Measurements from ENCODE around the gene SEC22A.

Gene SEC22A

DNA sequence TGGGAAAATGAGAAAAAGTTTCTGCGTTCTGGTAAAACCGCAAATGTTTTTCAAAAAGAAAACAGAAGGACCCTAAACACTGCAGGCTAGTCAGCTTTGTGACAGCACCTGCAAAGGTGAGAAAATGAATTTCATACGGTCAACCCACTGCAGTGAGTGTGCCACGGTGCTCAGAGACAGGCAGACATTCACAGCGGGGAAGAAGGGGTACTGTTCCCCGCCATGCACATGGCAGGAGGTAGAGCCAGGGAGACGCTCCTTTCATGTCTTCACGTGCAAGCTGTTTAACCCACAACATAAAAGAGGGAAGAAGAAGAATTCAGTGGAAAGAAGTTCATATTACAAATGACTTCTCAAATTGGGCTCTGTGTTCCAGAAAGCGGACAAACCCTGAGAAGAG is 109.5 kb downstream of the SEC22A start:
- Histone ChIP-seq H3K4me3 (ENCODE audit: low read length) (no peak overlapping the region), H3K4me1 (ENCODE audit: control insufficient read depth, insufficient read depth, low read length) (no peaks in the 10 kb centered on the region), H3K36me3 (ENCODE audit: control insufficient read depth, insufficient read depth, low read length, severe bottlenecking) (no peaks in the 10 kb centered on the region), H3K27me3 (replicated peaks; ENCODE audit: control insufficient read depth, insufficient read depth, low read length) (peaks cover 63% of the 10 kb centered on the region), H3K9me3 (ENCODE audit: control insufficient read depth, low read length) (no peaks in the 10 kb centered on the region), H3K9ac (ENCODE audit: low read length) (no peak overlapping the region)
- DNase-seq (ENCODE audit: low read depth): no peak

DNA sequence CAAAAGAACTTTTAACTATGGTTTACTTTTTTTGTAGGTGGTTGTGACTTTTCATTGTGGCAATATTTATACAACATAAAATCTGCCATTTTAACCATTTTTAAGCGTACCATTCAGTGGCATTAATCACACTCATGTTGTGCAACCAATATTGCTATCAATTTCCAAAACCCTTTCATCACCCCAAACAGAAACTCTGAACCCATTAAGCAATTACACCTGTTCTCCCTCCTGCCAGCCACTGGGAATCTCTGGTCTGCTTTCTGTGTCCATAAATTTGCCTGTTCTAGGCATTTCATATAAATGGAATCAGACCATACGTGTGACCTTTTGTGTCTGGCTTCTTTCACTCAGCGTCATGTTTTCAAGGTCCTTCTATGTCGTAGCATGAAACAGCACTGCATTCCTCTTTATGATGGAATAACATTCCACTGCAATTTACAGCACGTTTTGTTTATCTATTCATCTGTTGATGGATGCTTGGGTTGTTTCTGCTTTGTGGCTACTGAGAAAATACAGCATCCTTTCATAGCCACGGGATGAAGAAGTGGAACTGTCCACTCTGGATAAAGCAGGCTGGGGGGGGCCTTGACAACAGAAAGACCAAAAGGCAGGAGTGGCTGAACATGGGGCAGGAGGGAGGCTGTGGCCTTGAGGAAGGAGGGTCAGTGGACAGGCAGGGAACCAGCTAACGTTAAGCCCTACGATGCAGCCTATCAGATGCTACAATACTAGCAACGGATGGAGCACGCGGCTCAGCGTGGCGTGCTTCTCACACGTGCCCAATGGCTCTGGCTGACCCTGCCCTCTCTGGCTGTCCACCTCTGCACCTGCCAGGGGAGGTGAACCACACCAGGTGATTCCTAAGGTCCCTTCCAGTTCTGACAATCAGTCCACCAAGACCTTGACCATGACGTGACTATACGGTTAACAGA is 110.9 kb downstream of the SEC22A start:
- peaks cover 67% of the 10 kb centered on the region for H3K27me3 ChIP-seq (replicated peaks; ENCODE audit: control insufficient read depth, insufficient read depth, low read length)
- DNase-seq (ENCODE audit: low read depth): no peak

DNA sequence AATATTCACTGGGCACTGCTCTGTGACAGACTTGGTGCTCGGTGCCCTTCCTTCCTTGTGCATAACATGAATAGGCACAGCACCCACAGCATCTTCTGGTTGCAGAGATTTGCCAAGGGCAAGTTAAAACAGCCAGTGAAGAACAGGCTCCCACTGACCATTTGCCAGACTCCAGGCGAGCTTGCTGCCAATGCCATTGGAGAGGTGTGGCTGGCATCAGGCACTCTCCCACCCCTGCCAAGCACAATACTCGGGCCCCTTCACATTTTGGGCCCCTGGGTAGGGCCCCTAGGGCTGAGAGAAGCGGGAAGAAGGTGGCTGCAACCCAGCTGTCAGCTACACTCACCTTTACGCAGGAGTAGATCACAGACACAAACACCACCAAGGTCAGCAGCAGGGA is 112.1 kb downstream of the SEC22A start:
- no peaks in the 10 kb centered on the region for H3K4me1 ChIP-seq (ENCODE audit: control insufficient read depth, insufficient read depth, low read length)
- H3K36me3 ChIP-seq (ENCODE audit: control insufficient read depth, insufficient read depth, low read length, severe bottlenecking): no peaks in the 10 kb centered on the region
- H3K9me3 ChIP-seq (ENCODE audit: control insufficient read depth, low read length): no peaks in the 10 kb centered on the region
- no peak for DNase-seq (ENCODE audit: low read depth)
- H3K9ac ChIP-seq (ENCODE audit: low read length): no peak overlapping the region
- H3K4me3 ChIP-seq (ENCODE audit: low read length): no peak overlapping the region
- peaks cover 73% of the 10 kb centered on the region for H3K27me3 ChIP-seq (replicated peaks; ENCODE audit: control insufficient read depth, insufficient read depth, low read length)

More for the DNA sequence above, 110.9 kb downstream of the SEC22A start:
- H3K4me1 ChIP-seq (ENCODE audit: control insufficient read depth, insufficient read depth, low read length): no peaks in the 10 kb centered on the region
- H3K9me3 ChIP-seq (ENCODE audit: control insufficient read depth, low read length): no peaks in the 10 kb centered on the region
- H3K9ac ChIP-seq (ENCODE audit: low read length): no peak overlapping the region
- H3K36me3 ChIP-seq (ENCODE audit: control insufficient read depth, insufficient read depth, low read length, severe bottlenecking): no peaks in the 10 kb centered on the region
- H3K4me3 ChIP-seq (ENCODE audit: low read length): no peak overlapping the region

DNA sequence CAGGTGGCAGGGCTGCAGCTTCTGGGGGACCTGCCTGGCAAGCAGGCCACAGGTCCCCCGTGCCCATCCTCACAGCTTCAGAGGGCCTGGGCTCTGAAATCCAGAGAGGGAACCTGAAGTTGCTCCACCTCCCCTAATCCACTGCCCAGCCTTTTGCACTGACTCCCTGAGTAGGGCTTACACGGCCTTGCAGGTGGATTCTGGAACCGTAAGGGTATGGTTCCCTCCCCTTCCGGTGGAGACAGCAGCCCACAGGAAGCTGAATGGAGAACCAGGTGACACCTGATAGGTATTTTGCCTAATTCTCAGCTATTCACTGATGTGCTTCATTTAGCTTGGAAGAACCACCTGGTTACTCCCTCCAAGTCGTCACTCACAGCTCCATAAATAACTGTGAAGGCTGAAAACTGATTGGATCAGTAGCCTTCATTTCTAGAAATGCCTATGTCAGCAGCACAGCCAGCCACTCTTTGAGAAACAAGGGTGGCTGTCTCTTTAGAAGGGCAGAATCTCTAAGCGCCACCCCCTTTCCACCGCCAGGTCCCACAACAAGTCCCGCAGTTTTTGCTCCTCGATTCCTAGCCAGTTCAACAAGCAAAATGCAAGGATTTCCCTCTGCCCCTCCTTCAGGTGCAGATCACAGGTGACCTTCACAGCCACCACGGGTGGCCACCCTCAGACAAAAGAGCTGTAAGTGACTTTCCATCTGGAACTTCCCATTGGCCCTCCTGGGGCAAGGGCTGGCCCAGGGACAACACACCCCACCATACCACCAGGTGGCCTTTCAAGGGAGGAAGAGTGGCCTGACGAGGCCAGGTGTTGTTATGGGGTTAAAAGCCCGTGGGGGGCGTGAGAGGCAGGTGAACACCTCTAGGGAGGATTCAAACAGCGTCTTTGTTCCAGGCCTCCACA is 112.9 kb downstream of the SEC22A start:
- no peak overlapping the region for H3K9ac ChIP-seq (ENCODE audit: low read length)
- DNase-seq (ENCODE audit: low read depth): no peak
- H3K9me3 ChIP-seq (ENCODE audit: control insufficient read depth, low read length): no peaks in the 10 kb centered on the region
- no peak overlapping the region for H3K4me3 ChIP-seq (ENCODE audit: low read length)
- no peaks in the 10 kb centered on the region for H3K4me1 ChIP-seq (ENCODE audit: control insufficient read depth, insufficient read depth, low read length)
- H3K36me3 ChIP-seq (ENCODE audit: control insufficient read depth, insufficient read depth, low read length, severe bottlenecking): no peaks in the 10 kb centered on the region
- H3K27me3 ChIP-seq (replicated peaks; ENCODE audit: control insufficient read depth, insufficient read depth, low read length): peaks cover 70% of the 10 kb centered on the region

DNA sequence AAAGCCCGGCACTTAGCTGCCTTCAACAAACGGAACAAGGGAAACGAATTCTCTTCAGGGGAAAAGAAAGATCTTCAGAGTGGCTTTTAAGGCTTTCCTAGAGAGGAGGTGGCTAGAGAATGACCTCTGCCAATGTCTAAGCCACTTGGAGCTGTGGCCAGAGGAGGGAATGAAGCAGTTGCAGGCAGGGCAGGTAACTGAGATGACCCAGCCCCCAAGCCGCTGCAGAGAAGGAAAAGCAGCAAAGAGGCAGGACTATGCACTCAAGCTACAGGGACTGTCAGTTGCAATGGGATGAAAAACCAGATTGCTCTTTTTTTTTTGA is 113.5 kb downstream of the SEC22A start:
- peaks cover 69% of the 10 kb centered on the region for H3K27me3 ChIP-seq (replicated peaks; ENCODE audit: control insufficient read depth, insufficient read depth, low read length)
- no peaks in the 10 kb centered on the region for H3K4me1 ChIP-seq (ENCODE audit: control insufficient read depth, insufficient read depth, low read length)
- no peaks in the 10 kb centered on the region for H3K9me3 ChIP-seq (ENCODE audit: control insufficient read depth, low read length)
- H3K4me3 ChIP-seq (ENCODE audit: low read length): no peak overlapping the region
- no peak overlapping the region for H3K9ac ChIP-seq (ENCODE audit: low read length)
- DNase-seq (ENCODE audit: low read depth): no peak
- no peaks in the 10 kb centered on the region for H3K36me3 ChIP-seq (ENCODE audit: control insufficient read depth, insufficient read depth, low read length, severe bottlenecking)

DNA sequence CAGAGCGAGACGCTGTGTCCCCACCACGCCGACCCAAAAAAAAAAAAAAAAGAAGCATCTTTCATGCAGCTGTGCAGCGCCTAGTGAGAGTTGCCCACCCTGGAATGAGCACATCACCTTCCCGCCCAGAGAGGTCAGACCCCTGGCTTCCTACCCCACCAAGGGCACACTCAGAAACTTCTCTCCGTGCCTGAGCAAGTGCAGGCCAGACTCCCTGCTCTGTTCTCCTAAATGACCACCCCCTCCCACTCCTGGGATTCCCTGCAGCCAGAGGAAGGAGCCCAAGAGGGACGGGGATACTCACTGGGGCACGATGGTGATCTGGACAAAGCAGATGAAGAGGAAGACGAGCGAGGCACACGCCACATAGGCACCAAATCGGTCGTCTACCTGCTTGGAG is 116.0 kb downstream of the SEC22A start:
- Histone ChIP-seq H3K4me3 (ENCODE audit: low read length) (no peak overlapping the region), H3K27me3 (replicated peaks; ENCODE audit: control insufficient read depth, insufficient read depth, low read length) (peaks cover 77% of the 10 kb centered on the region), H3K4me1 (ENCODE audit: control insufficient read depth, insufficient read depth, low read length) (no peaks in the 10 kb centered on the region), H3K36me3 (ENCODE audit: control insufficient read depth, insufficient read depth, low read length, severe bottlenecking) (no peaks in the 10 kb centered on the region), H3K9ac (ENCODE audit: low read length) (no peak overlapping the region), H3K9me3 (ENCODE audit: control insufficient read depth, low read length) (no peaks in the 10 kb centered on the region)
- DNase-seq (ENCODE audit: low read depth): no peak

DNA sequence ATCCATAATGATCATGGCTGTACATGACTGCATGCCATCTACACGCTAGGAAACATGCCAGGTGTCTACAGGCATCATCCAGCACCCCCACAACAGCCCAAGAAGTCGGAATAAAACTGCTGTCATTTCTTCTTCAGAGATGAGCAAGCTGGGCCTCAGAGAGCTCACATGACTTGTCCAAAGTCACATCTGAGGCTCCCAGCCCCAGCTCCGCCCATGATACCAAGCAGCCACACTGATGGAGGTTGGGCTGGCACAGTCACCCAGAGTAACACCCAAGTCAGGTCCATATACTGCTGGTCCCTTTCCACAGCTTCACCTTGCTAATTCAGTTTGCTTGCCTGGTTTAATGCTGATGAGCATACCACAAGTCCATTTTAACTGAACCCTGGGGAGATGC is 116.6 kb downstream of the SEC22A start:
- H3K4me3 ChIP-seq (ENCODE audit: low read length): no peak overlapping the region
- no peaks in the 10 kb centered on the region for H3K9me3 ChIP-seq (ENCODE audit: control insufficient read depth, low read length)
- peaks cover 72% of the 10 kb centered on the region for H3K27me3 ChIP-seq (replicated peaks; ENCODE audit: control insufficient read depth, insufficient read depth, low read length)
- H3K9ac ChIP-seq (ENCODE audit: low read length): no peak overlapping the region
- no peak for DNase-seq (ENCODE audit: low read depth)
- H3K4me1 ChIP-seq (ENCODE audit: control insufficient read depth, insufficient read depth, low read length): no peaks in the 10 kb centered on the region
- no peaks in the 10 kb centered on the region for H3K36me3 ChIP-seq (ENCODE audit: control insufficient read depth, insufficient read depth, low read length, severe bottlenecking)

DNA sequence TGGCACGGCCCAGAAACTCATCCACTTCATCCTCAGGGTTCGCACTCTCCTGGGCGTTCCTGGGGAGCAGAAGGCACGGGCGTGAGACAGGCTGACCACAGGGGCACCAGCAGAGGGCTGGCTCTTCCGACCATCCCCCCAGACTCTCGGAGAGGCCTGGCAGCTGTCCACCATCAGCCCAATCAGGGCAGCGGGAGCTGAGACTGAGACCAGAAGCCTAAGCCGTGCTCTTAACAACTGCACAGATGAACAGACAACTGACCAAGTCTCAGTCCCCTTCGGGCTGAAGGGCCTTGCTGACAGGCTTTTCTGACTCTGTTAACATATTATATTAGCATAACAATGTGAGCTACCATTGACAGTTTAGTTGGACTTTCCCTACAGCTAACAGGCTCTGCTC is 118.0 kb downstream of the SEC22A start:
- no peak for DNase-seq (ENCODE audit: low read depth)

DNA sequence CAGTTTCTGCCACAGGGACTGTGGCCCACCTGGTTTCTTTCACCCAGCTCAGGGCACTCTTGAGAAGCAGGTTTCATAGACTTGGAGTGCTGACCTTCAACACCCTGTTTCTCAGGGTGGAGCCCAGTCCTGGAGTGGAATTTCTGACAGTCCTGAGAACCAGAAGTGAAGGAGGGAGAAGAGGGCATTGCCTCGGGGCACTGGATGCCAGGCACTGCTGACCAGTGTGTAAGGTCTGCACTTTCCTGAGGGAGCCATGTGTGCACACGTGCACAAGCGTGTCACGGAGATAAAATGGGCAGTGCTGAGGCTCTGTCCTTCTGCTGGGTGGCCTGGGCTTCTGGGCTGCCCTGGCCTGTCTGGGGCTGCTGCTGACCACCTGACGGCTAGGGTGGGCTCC is 118.5 kb downstream of the SEC22A start:
- Histone ChIP-seq H3K9ac (ENCODE audit: low read length) (no peak overlapping the region), H3K4me1 (ENCODE audit: control insufficient read depth, insufficient read depth, low read length) (no peaks in the 10 kb centered on the region), H3K27me3 (replicated peaks; ENCODE audit: control insufficient read depth, insufficient read depth, low read length) (peaks cover 72% of the 10 kb centered on the region), H3K4me3 (ENCODE audit: low read length) (no peak overlapping the region), H3K36me3 (ENCODE audit: control insufficient read depth, insufficient read depth, low read length, severe bottlenecking) (no peaks in the 10 kb centered on the region), H3K9me3 (ENCODE audit: control insufficient read depth, low read length) (no peaks in the 10 kb centered on the region)
- DNase-seq (ENCODE audit: low read depth): no peak

More for the DNA sequence above, 118.0 kb downstream of the SEC22A start:
- H3K36me3 ChIP-seq (ENCODE audit: control insufficient read depth, insufficient read depth, low read length, severe bottlenecking): no peaks in the 10 kb centered on the region
- no peaks in the 10 kb centered on the region for H3K4me1 ChIP-seq (ENCODE audit: control insufficient read depth, insufficient read depth, low read length)
- H3K9ac ChIP-seq (ENCODE audit: low read length): no peak overlapping the region
- H3K9me3 ChIP-seq (ENCODE audit: control insufficient read depth, low read length): no peaks in the 10 kb centered on the region
- H3K27me3 ChIP-seq (replicated peaks; ENCODE audit: control insufficient read depth, insufficient read depth, low read length): peaks cover 72% of the 10 kb centered on the region
- no peak overlapping the region for H3K4me3 ChIP-seq (ENCODE audit: low read length)

DNA sequence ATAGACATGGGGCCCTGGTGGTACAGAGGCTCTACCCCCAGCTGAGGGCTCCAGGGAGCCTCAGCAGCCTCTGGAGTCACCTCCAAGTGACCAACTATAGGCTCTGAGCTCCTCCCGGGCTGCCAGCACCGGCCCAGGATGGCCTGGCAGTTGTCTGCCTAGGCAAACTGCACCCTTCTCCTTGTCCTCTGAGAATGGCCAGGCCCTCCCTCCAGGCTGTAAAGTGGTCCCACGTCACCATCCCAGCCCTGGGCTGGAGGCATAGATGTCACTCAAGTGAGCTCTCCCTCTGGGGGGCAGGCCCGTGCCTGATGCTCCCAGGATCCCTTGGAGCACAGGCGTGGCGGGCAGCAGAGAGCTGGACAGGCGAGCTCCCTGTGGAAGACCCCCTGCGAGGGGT is 120.1 kb downstream of the SEC22A start:
- DNase-seq (ENCODE audit: low read depth): no peak
- no peak overlapping the region for H3K4me3 ChIP-seq (ENCODE audit: low read length)
- no peaks in the 10 kb centered on the region for H3K9me3 ChIP-seq (ENCODE audit: control insufficient read depth, low read length)
- H3K9ac ChIP-seq (ENCODE audit: low read length): no peak overlapping the region
- peaks cover 71% of the 10 kb centered on the region for H3K27me3 ChIP-seq (replicated peaks; ENCODE audit: control insufficient read depth, insufficient read depth, low read length)
- H3K36me3 ChIP-seq (ENCODE audit: control insufficient read depth, insufficient read depth, low read length, severe bottlenecking): no peaks in the 10 kb centered on the region
- no peaks in the 10 kb centered on the region for H3K4me1 ChIP-seq (ENCODE audit: control insufficient read depth, insufficient read depth, low read length)

DNA sequence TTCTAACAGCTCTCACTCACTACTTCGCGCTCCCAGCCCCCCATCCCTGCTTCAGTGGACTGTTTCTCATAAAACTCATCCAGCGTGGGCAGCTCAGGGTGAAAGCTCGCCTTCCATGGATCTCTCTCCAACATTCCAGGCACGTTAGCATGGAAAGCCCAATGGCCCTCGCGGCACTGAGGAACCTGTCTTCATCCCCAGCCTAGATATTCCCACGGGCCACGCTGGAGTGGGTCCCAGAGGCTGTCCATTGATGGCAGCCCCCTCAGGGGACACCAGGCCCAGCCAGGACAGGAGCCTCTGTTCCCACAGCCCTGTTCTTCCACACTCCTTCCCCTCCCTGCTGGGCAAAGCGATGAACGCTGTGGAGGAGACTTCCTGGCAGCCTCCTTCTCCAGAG is 121.1 kb downstream of the SEC22A start:
- no peak overlapping the region for H3K4me3 ChIP-seq (ENCODE audit: low read length)
- no peak overlapping the region for H3K9ac ChIP-seq (ENCODE audit: low read length)
- no peaks in the 10 kb centered on the region for H3K9me3 ChIP-seq (ENCODE audit: control insufficient read depth, low read length)
- no peaks in the 10 kb centered on the region for H3K4me1 ChIP-seq (ENCODE audit: control insufficient read depth, insufficient read depth, low read length)
- no peaks in the 10 kb centered on the region for H3K36me3 ChIP-seq (ENCODE audit: control insufficient read depth, insufficient read depth, low read length, severe bottlenecking)
- DNase-seq (ENCODE audit: low read depth): no peak
- H3K27me3 ChIP-seq (replicated peaks; ENCODE audit: control insufficient read depth, insufficient read depth, low read length): peaks cover 79% of the 10 kb centered on the region

Measured in adipocyte (in vitro differentiated cells).